PC-3 (cell line): ENCODE measurements around the gene GDF3. TPM values are rescaled to one million over a fixed set of nuclear protein-coding genes. Genes with fewer than 3 reads are reported as not detected.
"Not testable (repeated sequence)": the region's sequence is repeated elsewhere in the genome, so short reads cannot be mapped to it uniquely, and the experiment has no call there.

ENCODE experiments used
- ATAC-seq: fragments of 200-7000 bp; cut with Tn5 transposase; 2 replicates; pipeline ENCODE4 v1.9.1; 2020; ENCODE audit warnings: mild to moderate bottlenecking, moderate library complexity
- BruUV-seq: library from RNA; stranded (reverse); fragments of 400-500 nt; replicated peaks from 2 replicates; lab custom pipeline; 2021; lab: Mats Ljungman, UMichigan
- CTCF ChIA-PET: fragments of 300-600 bp; sonication (Branson Sonifier 250); formaldehyde crosslinking; loops from one replicate; lab custom pipeline; 2022; ENCODE audit warnings: antibody characterized with exemption; lab: Charles Lee
- POLR2A ChIA-PET: fragments of 300-600 bp; sonication (Branson Sonifier 250); formaldehyde crosslinking; loops from one replicate; lab custom pipeline; 2022; ENCODE audit warnings: antibody characterized with exemption; ENCODE audit not compliant: unreplicated experiment; lab: Charles Lee
- DNase-seq: peaks from one replicate; pipeline ENCODE4 v3.0.0-alpha.2; 2015
- H2AFZ ChIP-seq: fragments of 300-600 bp; sonication (generic); 2 replicates; pipeline ENCODE4 v1.6.0; 2016; ENCODE audit warnings: antibody characterized with exemption, low read length
- H3F3A ChIP-seq: fragments of 300-600 bp; sonication (generic); one replicate; pipeline ENCODE4 v1.6.0; 2017; ENCODE audit warnings: antibody characterized with exemption, low read length, control low read depth, mild to moderate bottlenecking; ENCODE audit not compliant: unreplicated experiment
- H3K27ac ChIP-seq: fragments of 300-600 bp; sonication (generic); 2 replicates; pipeline ENCODE4 v1.5.1; 2016; ENCODE audit warnings: mild to moderate bottlenecking, low read length
- H3K27me3 ChIP-seq: fragments of 300-600 bp; sonication (generic); 2 replicates; pipeline ENCODE4 v1.6.1; 2016; ENCODE audit warnings: low read length, mixed read lengths
- H3K36me3 ChIP-seq: fragments of 300-600 bp; sonication (generic); 2 replicates; pipeline ENCODE4 v1.6.1; 2016; ENCODE audit warnings: low read depth, mixed run types, low read length, mixed read lengths
- H3K4me1 ChIP-seq: fragments of 300-600 bp; sonication (generic); 2 replicates; pipeline ENCODE4 v1.5.1; 2016; ENCODE audit warnings: low read length; ENCODE audit not compliant: insufficient read depth
- H3K4me2 ChIP-seq: fragments of 300-600 bp; sonication (generic); 2 replicates; pipeline ENCODE4 v1.6.0; 2016; ENCODE audit warnings: low read length
- H3K4me3 ChIP-seq: fragments of 300-600 bp; sonication (generic); 2 replicates; pipeline ENCODE4 v1.5.1; 2016; ENCODE audit warnings: mild to moderate bottlenecking, low read length, mixed read lengths
- H3K79me2 ChIP-seq: fragments of 300-600 bp; sonication (generic); 2 replicates; pipeline ENCODE4 v1.6.1; 2017; ENCODE audit warnings: low read length, mixed read lengths
- H3K9ac ChIP-seq: fragments of 300-600 bp; sonication (generic); 2 replicates; pipeline ENCODE4 v1.6.0; 2016; ENCODE audit warnings: mild to moderate bottlenecking, low read length
- H3K9me2 ChIP-seq: fragments of 300-600 bp; sonication (generic); replicated peaks from 2 replicates; pipeline ENCODE4 v1.6.1; 2016; ENCODE audit warnings: mixed run types, low read length, mixed read lengths
- H3K9me3 ChIP-seq: fragments of 300-600 bp; sonication (generic); 2 replicates; pipeline ENCODE4 v1.6.1; 2016; ENCODE audit warnings: low read length, mixed read lengths
- H4K20me1 ChIP-seq: fragments of 300-600 bp; sonication (generic); 2 replicates; pipeline ENCODE4 v1.6.1; 2016; ENCODE audit warnings: low read length, mixed read lengths
- EZH2 ChIP-seq: fragments of 300-600 bp; sonication (generic); IDR thresholded peaks from one replicate; pipeline ENCODE4 v1.6.1; 2017; ENCODE audit warnings: antibody characterized with exemption, mild to moderate bottlenecking, low read length; ENCODE audit not compliant: unreplicated experiment
- EZH2phosphoT487 ChIP-seq: fragments of 300-600 bp; sonication (generic); IDR thresholded peaks from 2 replicates; pipeline ENCODE4 v1.6.1; 2018; ENCODE audit warnings: mild to moderate bottlenecking, antibody characterized with exemption, low read length, borderline replicate concordance
- intact Hi-C: fragments of 100-400 bp; cut with micrococcal nuclease; formaldehyde crosslinking; loops from 2 replicates; pipeline ENCODE4 v1.9.0; 2023
- total RNA-seq: library from RNA; depleted of rRNA; stranded (reverse); fragments of >200 nt; gene quantifications from 2 replicates; pipeline ENCODE4 v1.2.3, GENCODE V29; 2014; rRNA removed
- TF ChIP-seq, protein P1 (sequence below): fragments of 300-600 bp; sonication (generic); conservative IDR thresholded peaks from 2 replicates; pipeline ENCODE4 v1.5.1; 2017; ENCODE audit warnings: antibody characterized with exemption, low read depth, mild to moderate bottlenecking, low read length

The GDF3 gene
- total RNA-seq, 1 experiment from 2014 or later: not detected

DNA sequence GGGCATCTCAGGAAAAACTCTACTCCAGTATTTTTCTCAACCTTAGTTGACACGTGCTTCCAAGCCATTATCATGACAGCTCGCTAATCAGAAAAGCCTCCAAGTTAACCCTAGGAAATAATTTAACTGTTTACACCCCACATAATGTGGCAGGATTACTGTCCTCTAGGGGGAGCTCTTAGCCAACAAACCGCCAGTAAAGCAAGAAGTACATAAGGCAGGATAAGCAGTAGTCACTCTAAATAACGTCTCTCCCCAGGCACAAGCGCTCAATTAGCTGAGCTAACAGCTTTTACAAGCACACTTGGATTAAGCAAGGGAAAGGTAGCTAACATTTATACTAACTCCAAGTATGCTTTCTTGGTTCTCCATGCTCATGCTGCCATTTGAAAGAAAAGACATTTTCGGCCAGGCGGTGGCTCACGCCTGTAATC, 52.7 kb downstream of the GDF3 start:
- no peaks in the 10 kb centered on the region for H3K9me2 ChIP-seq
- BruUV-seq: no TSS peak
- ChIA-PET POLR2A (no interaction called here), CTCF (no interaction called here)
- intact Hi-C loops: no loop called here
- H3F3A ChIP-seq: no peaks in the 10 kb centered on the region
- peaks cover 4% of the 10 kb centered on the region; the same call in 1 of the 2 replicates for H3K27me3 ChIP-seq
- ATAC-seq (no peak), DNase-seq (peak; percentile 42)
- no peaks in the 10 kb centered on the region for H3K36me3 ChIP-seq
- TF ChIP-seq, protein P1, sequence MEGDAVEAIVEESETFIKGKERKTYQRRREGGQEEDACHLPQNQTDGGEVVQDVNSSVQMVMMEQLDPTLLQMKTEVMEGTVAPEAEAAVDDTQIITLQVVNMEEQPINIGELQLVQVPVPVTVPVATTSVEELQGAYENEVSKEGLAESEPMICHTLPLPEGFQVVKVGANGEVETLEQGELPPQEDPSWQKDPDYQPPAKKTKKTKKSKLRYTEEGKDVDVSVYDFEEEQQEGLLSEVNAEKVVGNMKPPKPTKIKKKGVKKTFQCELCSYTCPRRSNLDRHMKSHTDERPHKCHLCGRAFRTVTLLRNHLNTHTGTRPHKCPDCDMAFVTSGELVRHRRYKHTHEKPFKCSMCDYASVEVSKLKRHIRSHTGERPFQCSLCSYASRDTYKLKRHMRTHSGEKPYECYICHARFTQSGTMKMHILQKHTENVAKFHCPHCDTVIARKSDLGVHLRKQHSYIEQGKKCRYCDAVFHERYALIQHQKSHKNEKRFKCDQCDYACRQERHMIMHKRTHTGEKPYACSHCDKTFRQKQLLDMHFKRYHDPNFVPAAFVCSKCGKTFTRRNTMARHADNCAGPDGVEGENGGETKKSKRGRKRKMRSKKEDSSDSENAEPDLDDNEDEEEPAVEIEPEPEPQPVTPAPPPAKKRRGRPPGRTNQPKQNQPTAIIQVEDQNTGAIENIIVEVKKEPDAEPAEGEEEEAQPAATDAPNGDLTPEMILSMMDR: peak; percentile 68
- TF ChIP-seq EZH2 (no peak), EZH2phosphoT487 (no peak)
- H3K9ac ChIP-seq: no peak overlapping the region
- H3K79me2 ChIP-seq: no peaks in the 10 kb centered on the region
- no peak overlapping the region for H2AFZ ChIP-seq
- no peaks in the 10 kb centered on the region for H3K9me3 ChIP-seq
- no peak overlapping the region for H3K27ac ChIP-seq
- H3K4me1 ChIP-seq: no peaks in the 10 kb centered on the region
- no peaks in the 10 kb centered on the region for H4K20me1 ChIP-seq
- H3K4me3 ChIP-seq: no peak overlapping the region
- no peak overlapping the region for H3K4me2 ChIP-seq

GRCh38 chr12:7642287-7642686, 53.3 kb downstream of the GDF3 start:
- ATAC-seq: no peak
- no peak overlapping the region for H3K27ac ChIP-seq
- H3K9me2 ChIP-seq: no peaks in the 10 kb centered on the region
- no peaks in the 10 kb centered on the region for H3K9me3 ChIP-seq
- H3K4me1 ChIP-seq: no peaks in the 10 kb centered on the region
- POLR2A ChIA-PET: no interaction called here
- no peaks in the 10 kb centered on the region for H3K79me2 ChIP-seq
- no peaks in the 10 kb centered on the region for H4K20me1 ChIP-seq
- H3K27me3 ChIP-seq: peaks cover 8% of the 10 kb centered on the region; the same call in 1 of the 2 replicates
- TF ChIP-seq, protein P1: no peak
- TF ChIP-seq EZH2 (no peak), EZH2phosphoT487 (no peak)
- H3K4me2 ChIP-seq: no peak overlapping the region
- intact Hi-C loops: no loop called here
- H3F3A ChIP-seq: no peaks in the 10 kb centered on the region
- no TSS peak for BruUV-seq
- no peak for DNase-seq
- no peak overlapping the region for H3K9ac ChIP-seq
- no peaks in the 10 kb centered on the region for H3K36me3 ChIP-seq
- CTCF ChIA-PET: no interaction called here
- no peak overlapping the region for H2AFZ ChIP-seq
- no peak overlapping the region for H3K4me3 ChIP-seq

GRCh38 chr12:7640123-7640995, 55.2 kb downstream of the GDF3 start:
- H3K9me3 ChIP-seq, POLR2A ChIA-PET, H3K79me2 ChIP-seq, H3K4me2 ChIP-seq, H3F3A ChIP-seq, H3K4me3 ChIP-seq, H3K36me3 ChIP-seq, ATAC-seq, H3K9me2 ChIP-seq, DNase-seq, intact Hi-C loops, H3K27ac ChIP-seq, H3K4me1 ChIP-seq, BruUV-seq, H4K20me1 ChIP-seq, H3K9ac ChIP-seq, H2AFZ ChIP-seq, H3K27me3 ChIP-seq: not testable (repeated sequence)
- CTCF ChIA-PET: interaction anchor here (0.6 kb wide), 1 partner anchor 433 kb away, joined by 5 read pairs; no protein-coding TSS in a partner anchor

Other genes with a start within 250 kb of the GDF3 start
- gene CD163, start 192.0 kb downstream of the GDF3 start, total RNA-seq: not detected in 2 replicates
- not detected in 2 replicates for gene APOBEC1, start 29.9 kb downstream of the GDF3 start, total RNA-seq
- not detected in 2 replicates for gene DPPA3, start 15.7 kb upstream of the GDF3 start, total RNA-seq
- not detected in 2 replicates for gene CLEC4C, start 51.6 kb upstream of the GDF3 start, total RNA-seq
- gene NANOGNB, start 69.4 kb upstream of the GDF3 start, total RNA-seq: not detected in 2 replicates
- not detected in 2 replicates for gene NANOG, start 93.6 kb upstream of the GDF3 start, total RNA-seq
- not detected in 2 replicates for gene SLC2A14, start 177.1 kb upstream of the GDF3 start, total RNA-seq
- not detected in 2 replicates for gene SLC2A3, start 240.4 kb upstream of the GDF3 start, total RNA-seq